G401 (cell line): ENCODE data around the gene EBNA1BP2. TPM values are rescaled to one million over a fixed set of nuclear protein-coding genes. Genes with fewer than 3 reads are reported as not detected.
"Not testable (repeated sequence)": the region's sequence is repeated elsewhere in the genome, so short reads cannot be mapped to it uniquely, and the experiment has no call there.

Source experiments
- DNase-seq: peaks from one replicate; pipeline ENCODE4 v3.0.0-alpha.2; 2015; ENCODE audit warnings: low spot score
- in situ Hi-C: cut with HindIII; loops from 2 replicates; pipeline ENCODE4 v1.10.0; 2016; ENCODE audit warnings: low sequenced_read_pairs, mixed read lengths
- total RNA-seq: library from RNA; depleted of rRNA; stranded (reverse); fragments of >200 nt; shearing (Covaris generic); gene quantifications from 2 replicates; pipeline ENCODE4 v1.2.3, GENCODE V29; 2014; rRNA removed

Gene EBNA1BP2
- total RNA-seq, 1 experiment from 2014 or later, result 331 TPM

GRCh38 chr1:43129426-43129825 lies 42.7 kb downstream of the EBNA1BP2 start:
- in situ Hi-C loops, result no loop called here
- no peak for DNase-seq

- no peak for DNase-seq
- in situ Hi-C loops, result no loop called here
Observed at GRCh38 chr1:43128816-43129215, 43.3 kb downstream of the EBNA1BP2 start.

GRCh38 chr1:43123031-43123430 lies 49.1 kb downstream of the EBNA1BP2 start:
- in situ Hi-C loops, result no loop called here
- DNase-seq, result no peak

DNA sequence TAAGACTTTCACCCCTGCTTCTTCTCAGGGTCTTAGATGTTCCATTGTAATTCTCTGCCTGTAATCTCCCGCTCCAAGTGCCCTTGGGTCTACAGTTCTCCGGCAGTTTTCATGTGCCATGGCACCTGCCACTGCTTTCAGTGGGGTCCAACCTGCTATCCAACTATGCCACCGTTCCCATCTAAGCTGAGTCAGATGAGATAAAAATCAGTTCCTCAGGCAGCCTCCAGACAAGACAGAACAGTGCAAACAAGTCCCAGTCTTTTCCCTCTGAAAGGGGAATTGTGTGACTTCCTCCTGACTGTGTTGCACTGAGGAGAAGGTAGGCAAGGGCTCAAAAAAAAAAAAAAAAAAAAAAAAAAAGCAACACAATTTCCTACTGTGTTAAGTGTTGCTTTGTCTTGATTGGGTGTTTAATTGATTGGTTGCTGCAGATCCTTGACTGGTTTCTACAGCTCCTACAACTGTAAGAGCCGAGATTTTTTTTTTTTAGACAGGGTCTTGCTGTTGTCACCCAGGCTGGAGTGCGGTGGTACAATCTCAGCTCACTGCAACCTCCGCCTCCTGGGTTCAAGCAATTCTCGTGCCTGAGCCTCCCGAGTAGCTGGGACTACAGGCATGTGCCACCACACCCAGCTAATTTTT lies 50.7 kb downstream of the EBNA1BP2 start:
- no peak for DNase-seq

DNA sequence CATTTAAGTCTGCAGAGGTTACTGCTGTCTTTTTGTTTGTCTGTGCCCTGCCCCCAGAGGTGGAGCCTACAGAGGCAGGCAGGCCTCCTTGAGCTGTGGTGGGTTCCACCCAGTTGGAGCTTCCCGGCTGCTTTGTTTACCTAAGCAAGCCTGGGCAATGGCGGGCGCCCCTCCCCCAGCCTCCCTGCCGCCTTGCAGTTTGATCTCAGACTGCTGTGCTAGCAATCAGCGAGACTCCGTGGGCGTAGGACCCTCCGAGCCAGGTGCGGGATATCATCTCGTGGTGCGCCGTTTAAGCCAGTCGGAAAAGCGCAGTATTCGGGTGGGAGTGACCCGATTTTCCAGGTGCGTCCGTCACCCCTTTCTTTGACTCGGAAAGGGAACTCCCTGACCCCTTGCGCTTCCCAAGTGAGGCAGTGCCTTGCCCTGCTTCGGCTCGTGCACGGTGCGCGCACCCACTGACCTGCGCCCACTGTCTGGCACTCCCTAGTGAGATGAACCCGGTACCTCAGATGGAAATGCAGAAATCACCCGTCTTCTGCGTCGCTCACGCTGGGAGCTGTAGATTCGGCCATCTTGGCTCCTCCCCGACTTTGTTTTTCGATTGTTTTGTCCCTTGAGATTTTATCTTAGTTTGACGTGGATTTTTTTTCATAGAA lies 52.0 kb downstream of the EBNA1BP2 start:
- in situ Hi-C loops, DNase-seq: not testable (repeated sequence)

More for the DNA sequence above, 50.7 kb downstream of the EBNA1BP2 start:
- in situ Hi-C loops, result no loop called here

Other genes starting within 250 kb of the EBNA1BP2 start
- 51.9 and 70.1 TPM in 2 replicates for gene SLC2A1, start 213.4 kb downstream of the EBNA1BP2 start, total RNA-seq
- 1.1 and 4.1 TPM in 2 replicates for gene CFAP57, start within 50 bp of the EBNA1BP2 start, total RNA-seq
- not detected in 2 replicates for gene TMEM125, start 97.7 kb upstream of the EBNA1BP2 start, total RNA-seq
- gene C1orf210, start 113.3 kb upstream of the EBNA1BP2 start, total RNA-seq, result not detected in 2 replicates
- not detected in 2 replicates for gene TIE1, start 128.7 kb upstream of the EBNA1BP2 start, total RNA-seq
- gene MPL, start 165.5 kb upstream of the EBNA1BP2 start, total RNA-seq, result not detected in 2 replicates
- gene CDC20, start 186.7 kb upstream of the EBNA1BP2 start, total RNA-seq, result 263 and 289 TPM in 2 replicates
- 65.2 and 69.7 TPM in 2 replicates for gene ELOVL1, start 195.7 kb upstream of the EBNA1BP2 start, total RNA-seq
- 36.2 and 42.2 TPM in 2 replicates for gene MED8, start 217.5 kb upstream of the EBNA1BP2 start, total RNA-seq
- 4.4 and 7.0 TPM in 2 replicates for gene SZT2, start 217.6 kb upstream of the EBNA1BP2 start, total RNA-seq